NCI-H146 treated with DMSO at 0.1 percent for 48 hours (cell line): ENCODE results near the gene RERE.
"Not testable (repeated sequence)": the region's sequence is repeated elsewhere in the genome, so short reads cannot be mapped to it uniquely, and the experiment has no call there.

Experiments used
- DNase-seq: peaks from one replicate; lab custom pipeline; 2025; ENCODE audit not compliant: unreplicated experiment; lab: John Stamatoyannopoulos, UW

RERE gene

DNA sequence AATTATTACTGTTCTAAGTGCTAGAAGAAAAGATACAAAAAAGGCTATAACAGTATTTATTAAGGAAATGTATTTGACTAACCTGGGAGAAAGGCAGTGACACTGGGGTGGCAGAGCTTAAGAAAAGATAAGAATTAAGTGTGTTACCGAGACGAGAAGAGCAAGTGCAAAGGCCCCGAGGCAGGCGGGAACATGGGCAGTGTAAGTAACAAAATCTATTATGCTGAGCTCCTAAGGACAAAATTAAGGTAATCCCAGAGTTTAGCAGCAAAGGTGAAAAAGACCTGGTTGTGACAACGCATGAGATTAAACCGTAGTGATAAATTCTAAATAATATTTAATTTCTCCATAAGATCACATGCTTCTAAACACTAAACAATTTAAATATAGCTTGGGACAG lies 167.6 kb downstream of the RERE start:
- no peak for DNase-seq

DNA sequence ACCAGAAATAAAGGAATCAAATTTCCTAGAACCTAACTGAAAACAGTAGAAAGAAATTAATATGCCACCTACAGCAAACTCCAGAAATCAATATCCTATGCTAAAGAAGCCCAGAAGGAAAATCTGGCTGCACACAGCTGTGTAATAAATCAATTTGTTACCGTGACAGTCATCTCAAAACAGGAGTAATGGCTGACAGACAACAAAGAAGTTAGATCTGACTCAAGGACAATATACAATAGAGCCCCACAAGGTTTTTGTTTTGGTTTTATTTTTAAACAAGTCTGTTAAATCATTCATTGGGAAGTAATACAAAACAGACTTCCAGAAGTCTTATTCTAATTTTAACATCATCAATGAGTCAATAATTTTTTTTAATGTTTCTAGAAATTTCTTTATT lies 168.4 kb downstream of the RERE start:
- peak; percentile 23 for DNase-seq

DNA sequence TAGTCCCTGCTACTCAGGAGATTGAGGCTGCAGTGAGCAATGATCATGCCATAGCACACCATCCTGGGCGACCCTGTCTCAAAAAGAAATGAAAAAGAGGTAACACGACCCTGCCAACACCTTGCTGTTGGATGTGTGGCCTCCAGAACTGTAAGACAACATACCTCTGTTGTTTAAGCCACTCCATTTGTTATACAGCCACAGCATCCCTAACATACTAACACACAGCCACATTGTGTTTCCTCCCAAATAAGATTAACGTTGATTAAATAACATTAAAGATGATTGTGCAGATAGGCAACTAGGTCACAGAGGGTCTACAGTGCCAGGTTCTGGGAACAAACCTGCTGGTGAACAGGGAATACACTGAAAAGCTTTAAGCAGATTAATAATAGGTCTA lies 170.4 kb downstream of the RERE start:
- no peak for DNase-seq

DNA sequence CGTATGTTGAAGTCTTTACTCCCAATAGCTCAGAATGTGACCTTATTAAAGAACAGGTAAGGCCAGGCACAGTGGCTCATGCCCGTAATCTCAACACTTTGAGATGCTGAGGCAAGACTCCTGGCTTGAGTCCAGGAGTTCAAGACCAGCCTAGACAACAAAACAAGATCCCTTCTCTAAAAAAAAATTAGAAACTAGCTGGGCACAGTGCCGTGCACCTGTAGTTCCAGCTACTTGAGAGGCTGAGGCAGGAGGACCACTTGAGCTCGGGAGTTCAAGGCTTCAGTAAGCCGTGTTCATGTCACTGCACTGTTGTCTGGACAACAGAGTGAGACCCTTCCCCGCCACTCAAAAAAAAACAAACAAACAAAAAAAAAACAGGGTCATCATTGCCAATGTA lies 171.3 kb downstream of the RERE start:
- DNase-seq = no peak

DNA sequence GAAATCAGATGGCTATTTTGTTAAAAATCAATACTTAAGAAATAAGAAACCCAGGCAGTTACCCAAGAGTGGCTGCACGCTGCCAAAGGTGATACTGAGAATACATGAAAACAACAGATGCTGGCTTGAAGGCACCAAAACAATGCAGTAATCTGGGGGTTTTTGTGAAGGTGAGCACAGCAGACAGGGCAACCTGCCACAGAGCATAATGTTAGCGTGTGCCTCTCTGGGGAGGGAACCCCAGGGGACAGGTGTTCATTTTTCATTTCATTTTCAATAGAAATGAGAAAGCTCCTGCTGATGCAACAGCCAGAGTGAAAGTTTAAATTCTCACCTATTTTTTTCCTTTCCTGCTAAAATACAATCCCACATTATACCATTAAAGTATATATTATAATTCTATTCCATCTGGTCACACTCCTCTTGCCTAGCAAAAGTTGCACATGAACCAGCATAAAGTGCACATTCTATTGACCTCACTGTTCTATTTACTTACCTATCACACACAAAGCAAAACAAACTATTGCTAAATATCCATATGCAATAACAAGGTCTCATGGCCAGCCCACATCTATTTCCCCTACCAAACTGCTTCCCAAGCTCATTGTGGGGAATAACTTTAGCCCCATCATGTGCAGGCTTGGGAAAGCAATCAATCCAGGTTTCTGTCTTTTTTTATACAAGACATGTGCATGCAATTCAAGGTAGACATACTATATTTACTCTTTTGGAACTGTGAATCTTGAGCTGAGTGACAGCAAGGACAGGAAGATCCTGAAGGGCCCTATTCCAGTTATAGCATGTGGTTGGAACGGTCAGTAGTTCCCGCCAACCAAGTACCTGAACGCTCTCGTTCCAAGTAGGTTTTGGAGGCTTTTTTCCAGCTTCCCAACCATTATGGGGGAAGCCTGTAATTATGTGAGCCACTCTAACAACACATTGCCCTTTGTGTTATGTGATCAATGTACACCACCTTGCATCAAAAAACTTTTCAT lies 173.6 kb downstream of the RERE start:
- DNase-seq = no peak

DNA sequence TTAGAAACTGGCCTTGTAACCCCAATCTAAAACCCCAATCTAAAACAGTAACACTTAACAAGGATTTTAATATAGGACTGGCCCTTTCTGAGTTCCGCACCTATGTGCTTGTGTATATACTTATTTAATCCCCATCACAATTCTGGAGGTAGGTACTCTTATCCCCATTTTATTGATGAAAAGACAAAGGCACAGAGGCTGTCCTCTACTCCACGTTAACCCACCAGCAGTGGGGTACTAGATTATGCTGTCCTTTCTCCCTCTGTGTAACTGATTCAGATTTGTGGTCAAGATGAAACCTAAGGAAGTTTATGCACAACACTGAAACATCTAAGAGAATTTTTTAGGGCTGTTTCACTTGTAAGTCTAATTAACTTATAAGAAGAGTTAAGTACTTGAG lies 175.3 kb downstream of the RERE start:
- DNase-seq = no peak

DNA sequence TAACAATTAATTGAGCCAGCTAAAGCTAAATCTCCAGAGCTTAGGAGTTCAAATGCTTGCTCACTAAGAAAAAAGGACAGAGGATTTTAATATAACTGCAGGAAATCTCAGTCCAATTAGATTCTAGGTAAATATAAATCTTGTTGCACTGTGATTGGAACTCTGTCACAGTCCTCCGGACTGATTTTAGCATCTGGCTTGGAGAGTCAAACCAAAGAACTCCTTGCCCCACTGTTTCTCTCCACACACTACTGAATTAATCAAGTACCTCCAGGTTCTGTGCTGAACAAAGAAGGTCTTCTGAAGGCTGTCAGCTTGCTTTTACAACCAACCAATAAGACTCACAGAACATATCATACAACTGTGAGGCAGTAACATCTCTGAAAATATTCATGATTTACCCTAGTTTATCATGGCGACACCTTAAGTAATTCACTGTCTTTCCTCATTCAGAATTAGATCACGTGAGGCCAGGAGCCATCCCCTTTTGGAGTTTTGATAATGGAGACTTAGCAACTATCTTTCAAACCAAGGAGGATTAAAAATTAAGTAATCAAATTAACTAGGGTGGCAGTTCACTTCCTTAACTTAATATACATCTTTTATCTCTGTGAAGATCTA lies 176.0 kb downstream of the RERE start:
- no peak for DNase-seq

DNA sequence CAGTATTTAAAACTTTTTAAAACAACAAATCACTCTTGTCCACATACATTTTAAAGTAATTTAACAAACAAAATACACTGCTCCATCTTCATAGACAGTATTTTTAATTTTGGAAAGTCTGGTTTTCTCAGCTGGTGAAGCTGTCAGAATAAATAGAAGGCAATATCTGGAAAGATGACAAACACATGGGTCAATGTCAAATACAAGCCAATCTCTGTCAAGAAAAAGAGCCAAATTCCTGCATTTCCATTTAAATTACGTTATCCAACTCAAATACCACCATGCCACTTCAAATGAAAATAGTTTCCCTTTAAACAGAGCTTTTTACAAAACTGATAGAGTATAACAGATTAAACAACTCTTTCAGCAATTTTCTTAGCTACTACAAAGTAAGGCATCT lies 176.5 kb downstream of the RERE start:
- no peak for DNase-seq

DNA sequence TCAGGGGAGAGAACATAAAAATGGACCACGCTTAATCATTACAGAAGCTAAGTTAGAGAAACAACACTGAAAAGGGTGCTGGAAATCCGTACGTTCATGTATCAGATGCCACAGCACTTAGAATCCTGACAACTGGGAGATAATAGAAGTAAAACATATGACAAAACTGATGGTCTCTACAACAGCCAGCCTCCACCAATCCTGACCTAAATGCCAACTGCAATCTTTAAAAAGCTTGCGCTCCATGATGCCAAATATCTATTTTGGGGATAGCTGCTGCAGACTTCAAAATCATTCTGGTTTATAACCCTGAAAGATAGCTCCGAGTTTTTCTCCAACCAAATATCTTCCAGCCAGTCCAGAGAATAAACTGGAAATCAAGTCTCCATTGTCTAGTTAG lies 178.3 kb downstream of the RERE start:
- no peak for DNase-seq

DNA sequence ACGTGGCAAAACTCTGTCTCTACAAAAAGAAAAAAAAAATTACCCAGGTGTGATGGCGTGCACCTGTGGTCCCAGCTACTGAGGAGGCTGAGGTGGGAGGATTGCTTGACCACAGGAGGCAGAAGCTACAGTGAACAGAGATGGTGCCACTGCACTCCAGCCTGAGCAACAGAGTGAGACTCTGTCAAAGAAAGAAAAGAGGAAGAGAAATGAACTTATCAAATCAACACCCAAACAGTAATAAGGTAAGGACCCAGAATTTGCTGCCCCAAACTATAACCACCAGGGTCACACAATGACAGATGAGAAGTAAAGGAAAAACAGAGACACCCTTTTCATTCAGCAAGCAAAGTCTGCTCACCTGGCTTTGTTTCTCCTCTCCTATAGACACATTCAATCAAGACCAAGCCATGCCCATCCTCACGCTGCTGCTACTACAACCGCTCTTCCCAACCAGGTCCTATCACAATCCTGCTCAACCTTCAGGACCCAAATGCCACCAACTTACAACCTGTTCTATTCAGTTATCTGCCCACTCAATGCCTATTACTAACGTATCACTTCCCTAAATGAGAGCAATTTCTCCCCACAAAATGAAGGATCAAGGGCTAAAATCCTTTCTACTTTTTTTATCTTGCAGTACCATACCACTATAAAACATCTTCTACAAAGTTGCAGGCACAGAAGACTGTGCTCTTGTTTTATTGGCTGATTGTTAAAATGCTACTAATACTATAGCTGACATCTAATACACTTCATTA lies 183.5 kb downstream of the RERE start:
- no peak for DNase-seq

DNA sequence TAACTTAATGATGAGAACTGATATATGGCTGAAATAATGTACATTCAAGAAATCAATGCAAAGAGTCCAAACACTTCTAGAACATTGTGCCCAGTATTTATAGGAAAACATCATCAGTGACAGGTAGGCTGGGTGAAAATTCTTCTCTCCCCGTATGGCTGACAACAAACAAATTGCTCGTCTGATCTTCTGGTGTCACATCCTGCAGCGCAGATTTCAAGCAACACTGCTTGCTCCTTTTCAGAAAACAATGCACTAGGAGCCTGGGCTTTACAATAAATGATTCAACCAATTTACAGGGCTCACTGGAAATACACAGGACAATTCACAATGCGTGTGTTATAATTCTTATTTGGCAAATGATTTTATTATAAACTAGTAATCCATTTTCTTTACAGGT lies 185.3 kb downstream of the RERE start:
- DNase-seq = no peak

DNA sequence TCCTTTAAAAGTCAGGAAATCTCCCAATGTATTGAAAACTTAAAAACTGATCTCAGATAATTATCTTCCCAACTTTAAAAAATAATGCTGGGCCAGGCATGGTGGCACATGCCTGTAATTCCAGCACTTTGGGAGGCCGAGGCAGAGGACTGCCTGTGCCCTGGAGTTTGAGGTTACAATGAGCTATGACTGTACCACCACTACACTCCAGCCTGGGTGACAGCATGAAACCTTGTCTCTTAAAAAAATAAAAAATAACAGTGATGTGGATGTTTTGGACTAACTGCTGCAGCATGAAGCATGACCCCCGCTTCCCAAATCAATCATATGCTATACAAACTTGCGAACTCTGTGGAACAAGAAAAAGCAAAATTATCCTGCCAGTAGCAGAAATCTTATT lies 186.3 kb downstream of the RERE start:
- no peak for DNase-seq

DNA sequence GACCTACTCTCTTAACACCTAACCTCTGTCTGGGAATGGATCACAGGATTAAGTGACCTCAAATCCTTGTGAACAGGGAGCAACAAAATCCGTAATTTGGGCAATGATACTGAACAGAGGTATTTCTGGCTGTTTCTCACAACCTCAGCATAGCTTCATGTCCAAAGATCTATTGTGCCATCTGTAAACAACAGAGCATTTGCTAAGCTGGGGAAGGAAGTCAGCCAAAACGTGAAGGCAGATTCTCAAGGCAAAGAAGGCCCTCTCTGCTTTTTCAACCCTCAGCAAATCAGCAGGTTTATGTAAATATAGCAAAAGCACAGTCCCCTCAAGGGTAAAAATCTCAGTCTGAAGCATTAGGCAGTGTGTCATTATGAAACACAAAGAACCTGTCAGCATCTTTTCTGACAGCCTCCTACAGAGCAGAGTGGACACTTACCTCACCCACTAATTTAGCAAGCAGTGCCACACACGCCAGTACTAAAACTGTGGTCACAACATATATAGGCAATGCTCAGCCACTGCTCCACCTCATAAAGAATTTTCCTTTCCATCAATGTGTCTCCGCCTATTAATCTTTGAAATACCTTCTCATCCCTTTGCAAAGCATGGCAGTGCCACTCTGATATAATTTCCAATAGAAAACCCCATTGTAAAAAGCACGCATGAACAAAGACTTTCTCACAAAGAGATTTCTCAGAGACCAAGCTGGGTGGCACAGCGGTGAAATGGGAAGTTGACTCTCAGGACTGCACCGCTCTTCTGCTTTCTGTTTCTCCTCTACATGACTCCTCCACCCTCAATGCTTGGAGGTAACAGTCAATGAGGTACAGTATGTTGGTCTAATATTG lies 188.0 kb downstream of the RERE start:
- DNase-seq = peak; percentile 61

DNA sequence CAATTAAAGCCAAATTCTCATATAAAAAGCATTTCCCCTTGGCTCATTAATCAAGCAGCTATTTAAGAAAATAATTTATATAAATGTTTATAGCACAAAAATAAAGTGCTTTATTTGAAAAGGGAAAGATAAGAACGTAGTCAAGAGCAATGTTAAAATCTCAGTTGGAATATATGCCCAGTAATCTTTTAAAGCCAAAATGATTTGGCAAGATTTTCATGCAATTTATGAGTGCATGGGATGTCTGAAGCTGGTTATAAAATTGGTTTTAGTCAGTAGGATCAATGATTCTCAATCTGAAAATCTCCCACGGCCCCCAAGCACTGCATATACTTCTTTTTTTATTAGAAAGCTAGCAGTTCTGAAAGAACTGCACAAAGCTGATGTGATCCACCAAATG lies 188.8 kb downstream of the RERE start:
- DNase-seq = no peak

DNA sequence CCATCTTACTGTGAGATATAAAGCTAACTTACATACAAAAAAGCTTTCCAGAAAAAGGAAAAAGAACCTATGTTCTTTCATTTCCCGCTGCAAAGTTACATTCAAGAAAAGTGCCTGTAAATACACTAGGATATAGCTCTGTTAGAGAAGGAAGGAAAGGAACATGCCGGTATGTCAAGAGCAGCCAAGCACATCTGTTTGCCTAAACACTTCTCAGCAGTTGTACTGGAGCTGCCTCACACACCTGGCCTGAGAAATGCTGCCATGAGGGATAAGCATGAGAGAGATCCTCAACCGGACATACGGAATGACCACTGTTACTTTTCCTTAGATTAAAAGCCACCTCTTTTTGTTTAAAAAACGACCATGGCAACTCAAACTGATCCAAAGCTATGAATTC lies 189.7 kb downstream of the RERE start:
- no peak for DNase-seq

DNA sequence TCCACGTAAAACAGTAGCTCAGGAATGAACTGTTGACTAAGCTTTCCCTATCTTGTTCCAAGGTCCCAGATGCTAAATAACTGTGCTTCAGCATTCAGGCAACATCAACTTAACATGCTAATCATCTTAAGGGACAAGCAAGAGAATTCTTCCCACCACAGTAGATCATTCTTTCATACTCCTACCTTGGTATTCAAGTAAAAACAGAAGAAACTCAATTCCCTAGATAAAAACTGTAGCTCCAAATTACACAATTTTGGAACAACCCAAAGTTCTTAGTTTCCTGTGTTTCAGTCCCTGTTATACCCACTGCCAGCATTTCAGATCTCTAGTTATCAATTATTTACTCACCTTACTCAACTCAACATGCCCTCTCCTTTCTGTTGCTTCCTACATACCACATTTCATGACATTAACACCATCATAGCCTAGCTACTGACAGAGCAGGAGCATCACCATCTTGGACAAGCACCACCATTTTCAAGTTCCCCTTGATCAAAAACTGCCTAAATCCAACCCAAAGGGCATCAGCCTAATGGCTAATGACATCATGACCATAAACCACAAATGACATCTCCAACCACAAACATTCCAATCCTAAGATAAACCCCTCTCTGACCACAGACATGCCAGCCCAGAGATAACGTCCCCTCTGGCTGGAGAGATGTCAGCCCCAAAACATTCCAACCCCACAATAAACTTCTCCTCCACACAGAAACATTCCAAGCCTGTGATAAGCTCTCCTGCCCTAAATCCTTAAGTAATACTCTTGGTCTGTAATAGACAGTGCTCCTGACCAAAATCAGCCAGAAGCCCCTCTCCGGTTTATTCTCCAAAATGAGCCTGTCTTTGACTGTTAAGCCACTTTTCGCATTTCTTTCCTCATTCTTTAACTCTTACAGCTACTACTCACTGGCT lies 191.2 kb downstream of the RERE start:
- DNase-seq = no peak

DNA sequence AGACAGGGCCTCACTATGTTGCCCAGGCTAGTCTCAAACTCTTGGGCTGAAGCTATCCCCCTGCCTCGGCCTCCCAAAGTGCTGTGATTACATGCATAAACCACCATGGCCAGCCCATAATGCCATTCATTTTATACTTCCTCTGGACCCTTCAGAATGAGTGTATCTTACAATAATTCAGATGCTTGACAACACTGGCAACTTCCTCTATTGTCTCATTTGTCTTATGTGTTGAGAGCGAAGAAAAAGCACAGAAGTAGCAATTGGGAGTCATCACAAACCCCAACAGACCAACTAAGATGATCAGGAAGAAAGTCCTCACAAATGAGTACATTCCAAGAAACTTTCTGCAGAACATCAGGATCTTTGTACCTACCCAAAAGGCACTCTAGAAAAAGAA lies 191.9 kb downstream of the RERE start:
- DNase-seq = no peak

DNA sequence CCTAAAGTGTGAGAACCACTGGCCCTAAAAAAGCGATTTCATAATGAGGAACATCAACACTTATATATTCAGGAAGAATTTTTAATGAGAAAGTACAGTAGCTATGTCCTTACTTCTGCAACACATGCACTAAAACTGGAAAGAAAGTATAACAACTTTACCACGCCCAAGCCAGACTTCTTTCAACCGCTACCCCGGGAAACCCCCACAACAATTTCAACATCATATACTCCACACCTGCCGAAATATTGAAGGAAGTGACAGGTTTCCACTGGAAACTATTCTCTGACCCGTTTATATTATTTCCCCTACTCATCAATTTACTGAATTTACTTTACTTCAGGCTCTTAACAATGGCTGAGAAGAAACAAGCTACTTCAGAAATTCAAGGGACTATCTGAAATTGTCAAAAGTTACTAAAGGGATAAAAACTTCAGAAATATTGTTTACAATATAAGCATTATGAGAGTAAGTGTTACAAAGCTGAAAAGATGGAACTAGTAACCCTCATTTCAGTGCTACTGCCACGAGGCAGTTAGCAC lies 193.7 kb downstream of the RERE start:
- DNase-seq = not testable (repeated sequence)

DNA sequence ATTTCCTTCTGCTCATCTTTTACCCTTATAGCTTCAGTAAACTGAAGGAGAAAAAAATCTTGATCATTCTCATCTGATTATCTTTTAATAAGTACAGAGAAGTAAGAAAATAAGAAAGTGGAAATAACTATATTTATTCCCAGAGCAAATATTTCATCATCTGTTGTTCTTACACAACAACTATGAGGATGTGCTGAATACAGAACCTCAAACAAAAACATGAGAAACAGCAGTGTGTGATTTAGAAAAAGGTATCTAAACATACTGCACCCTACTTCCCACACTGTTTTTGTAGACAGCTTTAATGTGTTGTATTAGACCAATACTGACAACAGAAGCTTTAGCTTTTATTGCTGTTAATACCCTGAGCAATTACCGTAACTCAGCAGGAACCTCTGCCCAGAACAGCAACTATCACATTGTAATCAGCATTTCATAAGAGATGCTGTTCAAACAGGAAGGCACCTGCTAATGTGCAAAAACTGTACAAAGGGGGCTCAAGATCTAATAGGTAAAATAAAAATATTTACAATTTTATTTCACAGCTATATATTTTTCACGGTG lies 195.6 kb downstream of the RERE start:
- DNase-seq = peak; percentile 63
